ENCODE data around the gene MTA1.

DNA sequence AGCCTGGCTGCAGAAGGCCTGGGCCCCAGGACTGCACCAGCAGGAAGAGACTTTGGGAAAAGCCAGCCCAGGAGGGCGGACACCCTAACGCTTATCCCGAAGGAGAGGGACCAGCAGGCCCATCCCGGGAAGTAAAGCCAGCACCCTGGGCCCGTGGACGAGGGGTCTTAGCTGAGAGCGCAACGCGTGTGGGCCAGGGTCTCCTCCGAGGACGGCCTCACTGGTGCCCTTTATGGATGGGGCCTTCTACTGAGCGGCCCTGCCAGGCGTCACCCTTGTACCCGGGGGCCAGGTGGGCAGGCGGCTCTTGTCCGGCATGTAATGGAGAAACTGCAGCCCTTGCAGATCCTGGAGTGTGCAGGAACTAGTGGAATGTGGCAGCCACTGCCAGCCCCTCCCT is 85.5 kb downstream of the MTA1 start:
- TF ChIP-seq, protein P1, sequence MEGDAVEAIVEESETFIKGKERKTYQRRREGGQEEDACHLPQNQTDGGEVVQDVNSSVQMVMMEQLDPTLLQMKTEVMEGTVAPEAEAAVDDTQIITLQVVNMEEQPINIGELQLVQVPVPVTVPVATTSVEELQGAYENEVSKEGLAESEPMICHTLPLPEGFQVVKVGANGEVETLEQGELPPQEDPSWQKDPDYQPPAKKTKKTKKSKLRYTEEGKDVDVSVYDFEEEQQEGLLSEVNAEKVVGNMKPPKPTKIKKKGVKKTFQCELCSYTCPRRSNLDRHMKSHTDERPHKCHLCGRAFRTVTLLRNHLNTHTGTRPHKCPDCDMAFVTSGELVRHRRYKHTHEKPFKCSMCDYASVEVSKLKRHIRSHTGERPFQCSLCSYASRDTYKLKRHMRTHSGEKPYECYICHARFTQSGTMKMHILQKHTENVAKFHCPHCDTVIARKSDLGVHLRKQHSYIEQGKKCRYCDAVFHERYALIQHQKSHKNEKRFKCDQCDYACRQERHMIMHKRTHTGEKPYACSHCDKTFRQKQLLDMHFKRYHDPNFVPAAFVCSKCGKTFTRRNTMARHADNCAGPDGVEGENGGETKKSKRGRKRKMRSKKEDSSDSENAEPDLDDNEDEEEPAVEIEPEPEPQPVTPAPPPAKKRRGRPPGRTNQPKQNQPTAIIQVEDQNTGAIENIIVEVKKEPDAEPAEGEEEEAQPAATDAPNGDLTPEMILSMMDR (IDR thresholded peaks at IDR 0.05): no peak
- no peak for TF ChIP-seq POLR2A (IDR thresholded peaks at IDR 0.05)
